ENCODE results near the gene PCBP3.

DNA sequence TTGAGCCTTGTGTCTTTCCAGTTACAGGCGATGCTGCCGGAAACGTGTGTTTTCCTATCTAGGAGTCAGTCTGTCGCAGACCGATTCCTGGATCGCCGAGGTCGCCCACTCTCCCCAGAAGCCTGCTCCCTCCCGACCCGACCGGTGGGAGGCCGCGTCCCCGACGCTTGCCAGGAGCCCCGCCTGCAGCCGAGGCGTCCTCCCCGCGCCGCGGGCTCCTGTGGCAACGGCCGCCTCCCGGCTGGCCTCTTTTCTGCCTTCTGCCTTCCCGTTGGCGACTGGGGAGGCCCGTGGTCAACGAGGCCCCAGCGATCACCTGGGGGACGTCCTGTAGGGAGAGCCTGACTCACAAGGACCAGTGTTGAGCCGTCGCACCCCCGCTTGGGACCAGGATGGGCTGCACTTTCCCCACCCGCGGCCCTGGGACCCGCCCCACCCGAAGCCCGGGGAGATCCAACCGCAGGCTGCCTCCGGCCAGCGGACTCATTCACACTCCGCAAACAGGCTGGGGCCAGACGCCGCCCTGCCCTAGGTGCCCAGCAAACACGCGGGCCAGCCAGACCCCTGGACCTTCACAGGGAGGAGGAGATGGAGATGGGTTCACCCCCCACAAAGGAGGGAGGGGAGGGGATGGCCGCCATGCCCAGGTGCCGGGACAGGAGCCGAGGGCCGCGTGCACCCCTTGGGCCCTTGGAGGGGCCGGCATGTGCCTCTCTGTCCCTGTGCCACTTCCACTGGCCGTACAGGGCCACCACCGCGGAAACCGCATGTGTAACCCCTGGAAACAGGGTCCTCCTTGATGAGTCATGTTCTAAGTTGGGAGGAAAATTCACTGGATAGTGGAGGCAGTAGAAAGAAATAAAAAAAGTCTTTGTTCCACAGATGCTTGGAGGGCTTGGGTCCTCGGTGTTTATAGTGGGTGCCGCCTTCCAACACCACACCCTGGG, 330.8 kb downstream of the PCBP3 start:
- TF ChIP-seq CTCF (IDR thresholded peaks at IDR 0.05) (no peak), POLR2A (IDR thresholded peaks at IDR 0.05) (no peak)

Data from lower leg skin (tissue), 3 donors.